Caco-2 (cell line): ENCODE results near the gene HEPHL1. TPM values are rescaled to one million over a fixed set of nuclear protein-coding genes. Genes with fewer than 3 reads are reported as not detected.

Experiments
- BruUV-seq: library from RNA; stranded (reverse); fragments of 400-500 nt; replicated peaks from 2 replicates; lab custom pipeline; 2021; lab: Mats Ljungman, UMichigan
- CTCF ChIA-PET: fragments of 300-600 bp; sonication (Branson Sonifier 250); formaldehyde crosslinking; loops from one replicate; lab custom pipeline; 2022; ENCODE audit warnings: antibody characterized with exemption; lab: Charles Lee
- POLR2A ChIA-PET: fragments of 300-600 bp; sonication (Branson Sonifier 250); formaldehyde crosslinking; loops from one replicate; lab custom pipeline; 2022; ENCODE audit warnings: antibody characterized with exemption; lab: Charles Lee
- DNase-seq, 2 experiments: peaks; one replicate each; pipeline versions ENCODE4 v3.0.0 to v3.0.0-alpha.2; 2020 to 2022
- H3K27me3 ChIP-seq: replicated peaks from 2 replicates; pipeline ENCODE4 v1.6.0; 2011; ENCODE audit warnings: low read length; ENCODE audit not compliant: control insufficient read depth, insufficient read depth
- H3K36me3 ChIP-seq: 2 replicates; pipeline ENCODE4 v1.5.1; 2011; ENCODE audit warnings: low read length; ENCODE audit not compliant: control insufficient read depth, insufficient read depth
- H3K4me1 ChIP-seq: fragments of 250-450 bp; sonication (Bioruptor Pico); 2 replicates; pipeline ENCODE4 v1.5.1; 2020; ENCODE audit warnings: mild to moderate bottlenecking
- H3K4me3 ChIP-seq: 2 replicates; pipeline ENCODE4 v1.5.1; 2011; ENCODE audit warnings: low read depth, mild to moderate bottlenecking, control low read depth, low read length
- H3K9me3 ChIP-seq: fragments of 250-450 bp; sonication (Bioruptor Pico); 2 replicates; pipeline ENCODE4 v1.5.1; 2020; ENCODE audit warnings: mild to moderate bottlenecking, moderate library complexity
- H3K27ac Mint-ChIP-seq: one replicate; pipeline ENCODE4 v1.8.0; 2022; ENCODE audit warnings: mixed read lengths; ENCODE audit not compliant: unreplicated experiment
- H3K27me3 Mint-ChIP-seq: one replicate; pipeline ENCODE4 v1.8.0; 2022; ENCODE audit warnings: mixed read lengths; ENCODE audit not compliant: insufficient read depth, unreplicated experiment
- H3K36me3 Mint-ChIP-seq: one replicate; pipeline ENCODE4 v1.8.0; 2022; ENCODE audit warnings: mild to moderate bottlenecking, mixed read lengths; ENCODE audit not compliant: insufficient read depth, unreplicated experiment
- H3K4me1 Mint-ChIP-seq: one replicate; pipeline ENCODE4 v1.8.0; 2022; ENCODE audit warnings: low read depth, mixed read lengths; ENCODE audit not compliant: unreplicated experiment
- H3K4me3 Mint-ChIP-seq: one replicate; pipeline ENCODE4 v1.8.0; 2022; ENCODE audit warnings: mild to moderate bottlenecking, moderate library complexity, mixed read lengths; ENCODE audit not compliant: unreplicated experiment
- H3K9me3 Mint-ChIP-seq: one replicate; pipeline ENCODE4 v1.8.0; 2022; ENCODE audit warnings: mixed read lengths; ENCODE audit not compliant: unreplicated experiment
- CTCF ChIP-seq, 2 experiments: fragments of 200-600 bp in 1 of 2; IDR thresholded peaks; 1 replicate in 1 of 2; 2 replicates in 1 of 2; pipeline versions ENCODE4 v1.5.1 to v1.8.0; 2011 to 2022; ENCODE audit warnings: antibody characterized with exemption in 1 of 2, control low read depth in 1 of 2, inconsistent platforms in 1 of 2, low read depth in 1 of 2, low read length in 1 of 2, mild to moderate bottlenecking in 1 of 2, moderate library complexity in 1 of 2; ENCODE audit not compliant: insufficient read depth in 1 of 2, severe bottlenecking in 1 of 2, unreplicated experiment in 1 of 2
- intact Hi-C: fragments of 100-400 bp; cut with micrococcal nuclease; formaldehyde crosslinking; loops from one replicate; pipeline ENCODE4 v1.10.0; 2022; ENCODE audit not compliant: unreplicated experiment
- total RNA-seq: library from RNA; stranded (reverse); gene quantifications from 2 replicates; pipeline ENCODE4 v1.2.3, GENCODE V29; 2022

HEPHL1 gene
- total RNA-seq, 1 experiment from 2014 or later, result not detected

- Mint-ChIP-seq H3K4me1 (no peaks in the 10 kb centered on the region), H3K4me3 (no peak overlapping the region), H3K27me3 (peaks cover 17% of the 10 kb centered on the region), H3K27ac (no peak overlapping the region), H3K9me3 (no peaks in the 10 kb centered on the region), H3K36me3 (no peaks in the 10 kb centered on the region)
- CTCF ChIA-PET, result no interaction called here
- no peak for DNase-seq
- no peak for TF ChIP-seq CTCF (IDR thresholded peaks at IDR 0.05; ENCODE audit: insufficient read depth in 1 of 2, low read depth in 1 of 2, low read length in 1 of 2, severe bottlenecking in 1 of 2, unreplicated experiment in 1 of 2)
- no peaks in the 10 kb centered on the region; the same call in 1 of the 2 replicates for H3K9me3 ChIP-seq
- H3K4me1 ChIP-seq, result no peaks in the 10 kb centered on the region
- no TSS peak for BruUV-seq
- intact Hi-C loops, result no loop called here
- POLR2A ChIA-PET, result no interaction called here
- no peaks in the 10 kb centered on the region for H3K27me3 ChIP-seq
- H3K36me3 ChIP-seq, result no peaks in the 10 kb centered on the region
- H3K4me3 ChIP-seq, result no peak overlapping the region
These were observed 25.6 kb downstream of the HEPHL1 start for GRCh38 chr11:94046796-94047195.

- H3K27me3 ChIP-seq, result no peaks in the 10 kb centered on the region
- CTCF ChIA-PET, result no interaction called here
- H3K36me3 ChIP-seq, result no peaks in the 10 kb centered on the region
- BruUV-seq, result no TSS peak
- Mint-ChIP-seq H3K9me3 (no peaks in the 10 kb centered on the region), H3K27ac (no peak overlapping the region), H3K4me1 (no peaks in the 10 kb centered on the region), H3K27me3 (peaks cover 18% of the 10 kb centered on the region), H3K36me3 (no peaks in the 10 kb centered on the region), H3K4me3 (no peak overlapping the region)
- intact Hi-C loops, result no loop called here
- no peaks in the 10 kb centered on the region for H3K4me1 ChIP-seq
- H3K4me3 ChIP-seq, result no peak overlapping the region
- no peaks in the 10 kb centered on the region; the same call in 1 of the 2 replicates for H3K9me3 ChIP-seq
- no peak for DNase-seq
- POLR2A ChIA-PET, result no interaction called here
- TF ChIP-seq CTCF (IDR thresholded peaks at IDR 0.05; ENCODE audit: insufficient read depth in 1 of 2, low read depth in 1 of 2, low read length in 1 of 2, severe bottlenecking in 1 of 2, unreplicated experiment in 1 of 2), result no peak
These were observed 27.0 kb downstream of the HEPHL1 start for GRCh38 chr11:94048032-94048709.

- no peak overlapping the region for H3K4me3 ChIP-seq
- intact Hi-C loops, result no loop called here
- H3K4me1 Mint-ChIP-seq, result no peaks in the 10 kb centered on the region
- BruUV-seq, result no TSS peak
- CTCF ChIA-PET, result no interaction called here
- POLR2A ChIA-PET, result no interaction called here
- H3K4me3 Mint-ChIP-seq, result no peak overlapping the region
- no peak for DNase-seq
- H3K4me1 ChIP-seq, result no peaks in the 10 kb centered on the region
- no peak for TF ChIP-seq CTCF (IDR thresholded peaks at IDR 0.05; ENCODE audit: insufficient read depth in 1 of 2, low read depth in 1 of 2, low read length in 1 of 2, severe bottlenecking in 1 of 2, unreplicated experiment in 1 of 2)
- H3K27me3 Mint-ChIP-seq, result peaks cover 21% of the 10 kb centered on the region
- H3K9me3 Mint-ChIP-seq, result no peaks in the 10 kb centered on the region
- H3K27ac Mint-ChIP-seq, result no peak overlapping the region
- no peaks in the 10 kb centered on the region; the same call in 1 of the 2 replicates for H3K9me3 ChIP-seq
- H3K36me3 Mint-ChIP-seq, result no peaks in the 10 kb centered on the region
- no peaks in the 10 kb centered on the region for H3K27me3 ChIP-seq
- H3K36me3 ChIP-seq, result no peaks in the 10 kb centered on the region
These were observed 28.2 kb downstream of the HEPHL1 start for GRCh38 chr11:94049351-94049750.
